ENCODE data around the gene OR2T12. TPM values are rescaled to one million over a fixed set of nuclear protein-coding genes. Genes with fewer than 3 reads are reported as not detected.
"Not testable (repeated sequence)": the region's sequence is repeated elsewhere in the genome, so short reads cannot be mapped to it uniquely, and the experiment has no call there.

The OR2T12 gene
- total and polyA plus RNA-seq, 9 of the 15 experiments (the other 6 are each of a cell fraction or from before 2014, with no cell fraction given) = 0.01 TPM; not detected in 8

DNA sequence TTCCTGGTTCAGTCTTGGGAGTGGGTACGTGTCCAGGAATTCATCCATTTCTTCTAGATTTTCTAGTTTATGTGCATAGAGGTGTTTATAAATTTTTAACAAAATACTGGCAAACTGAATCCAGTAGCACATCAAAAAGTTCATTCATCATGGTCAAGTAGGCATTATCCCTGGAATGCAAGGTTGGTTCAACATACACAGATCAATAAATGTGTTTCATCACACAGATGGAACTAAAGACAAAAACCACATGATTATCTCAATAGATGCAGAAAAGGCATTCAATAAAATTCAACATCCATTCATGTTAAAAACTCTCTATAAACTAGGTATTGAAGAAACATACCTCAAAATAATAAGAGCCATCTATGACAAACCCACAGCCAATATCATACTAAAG lies 43.9 kb downstream of the OR2T12 start:
- H3K9me3 ChIP-seq (replicated peaks; ENCODE audit: control insufficient read depth, insufficient read depth, low read depth, low read length); H3K36me3 ChIP-seq (ENCODE audit: control insufficient read depth, insufficient read depth, low read length); FAIRE-seq; CTCF ChIA-PET (ENCODE audit: low intra/inter-chr PET ratio); intact Hi-C loops (cut with micrococcal nuclease); in situ Hi-C loops (cut with MboI); H3K4me2 ChIP-seq (ENCODE audit: insufficient read depth, low read length); H3K27me3 ChIP-seq (ENCODE audit: control insufficient read depth in 2 of 2, insufficient read depth in 2 of 2, low read length in 2 of 2); H3K79me2 ChIP-seq (ENCODE audit: control insufficient read depth, insufficient read depth, low read length); H3K9ac ChIP-seq (ENCODE audit: insufficient read depth in 1 of 2, low read depth in 2 of 2, low read length in 2 of 2); H4K20me1 ChIP-seq (replicated peaks; ENCODE audit: control insufficient read depth, insufficient read depth, low read length); H3K27ac ChIP-seq (ENCODE audit: extremely low read depth, low read depth, low read length); DNase-seq (ENCODE audit: extremely low read depth in 1 of 4, low spot score in 3 of 4); H2AFZ ChIP-seq (ENCODE audit: low read depth, low read length); ATAC-seq; H3K4me1 ChIP-seq (replicated peaks in 1 of 2; ENCODE audit: control insufficient read depth in 2 of 2, insufficient read depth in 2 of 2, low read length in 2 of 2); POLR2A ChIA-PET; H3K9me1 ChIP-seq (ENCODE audit: control insufficient read depth, insufficient read depth, low read length); H3K4me3 ChIP-seq; BruUV-seq (replicated peaks): not testable (repeated sequence)
- TF ChIP-seq ZNF324 (CRISPR knock-in tag; IDR thresholded peaks at IDR 0.05) = peak; percentile 98
- WGBS (ENCODE audit: insufficient coverage, low coverage, missing lambda C conversion rate) = 0% methylated on average over 1 of the region's 1 CpG

GRCh38 chr1:248243204-248243603 lies 60.0 kb downstream of the OR2T12 start:
- POLR2A ChIA-PET = no interaction called here
- no peak overlapping the region for H3K27ac ChIP-seq (ENCODE audit: extremely low read depth, low read depth, low read length)
- H4K20me1 ChIP-seq (replicated peaks; ENCODE audit: control insufficient read depth, insufficient read depth, low read length) = no peaks in the 10 kb centered on the region
- WGBS (ENCODE audit: insufficient coverage, low coverage, missing lambda C conversion rate) = 6% methylated on average over 14 of the region's 14 CpGs
- CTCF ChIA-PET (ENCODE audit: low intra/inter-chr PET ratio) = no interaction called here
- BruUV-seq (replicated peaks) = no TSS peak
- in situ Hi-C loops (cut with MboI) = no loop called here
- no peaks in the 10 kb centered on the region for H3K79me2 ChIP-seq (ENCODE audit: control insufficient read depth, insufficient read depth, low read length)
- no peak overlapping the region for H3K4me3 ChIP-seq
- FAIRE-seq (peak; percentile 78), DNase-seq (ENCODE audit: extremely low read depth in 1 of 4, low spot score in 3 of 4) (peak; percentile 23 to 37 (median 30)), ATAC-seq (peak; percentile 66; the same call in 2 of the 3 replicates)
- H3K9me3 ChIP-seq (replicated peaks; ENCODE audit: control insufficient read depth, insufficient read depth, low read depth, low read length) = no peaks in the 10 kb centered on the region; the same call in 1 of the 2 replicates
- H2AFZ ChIP-seq (ENCODE audit: low read depth, low read length) = no peak overlapping the region
- no peaks in the 10 kb centered on the region for H3K9me1 ChIP-seq (ENCODE audit: control insufficient read depth, insufficient read depth, low read length)
- no peaks in the 10 kb centered on the region for H3K27me3 ChIP-seq (ENCODE audit: control insufficient read depth in 2 of 2, insufficient read depth in 2 of 2, low read length in 2 of 2)
- H3K9ac ChIP-seq (ENCODE audit: insufficient read depth in 1 of 2, low read depth in 2 of 2, low read length in 2 of 2) = no peak overlapping the region
- no peaks in the 10 kb centered on the region for H3K4me1 ChIP-seq (replicated peaks in 1 of 2; ENCODE audit: control insufficient read depth in 2 of 2, insufficient read depth in 2 of 2, low read length in 2 of 2)
- intact Hi-C loops (cut with micrococcal nuclease) = loop anchor here (10.0 kb wide), 1 partner anchor 408 kb away; no protein-coding TSS in a partner anchor
- no peaks in the 10 kb centered on the region for H3K36me3 ChIP-seq (ENCODE audit: control insufficient read depth, insufficient read depth, low read length)
- no peak overlapping the region for H3K4me2 ChIP-seq (ENCODE audit: insufficient read depth, low read length)
- no peak for TF ChIP-seq LARP7 (IDR thresholded peaks at IDR 0.05)
- TF ChIP-seq PYGO2 (tag; IDR thresholded peaks at IDR 0.05) = no peak
- TF ChIP-seq ZNF232 (CRISPR knock-in tag; IDR thresholded peaks at IDR 0.05) = no peak
- TF ChIP-seq SRSF9 (IDR thresholded peaks at IDR 0.05; ENCODE audit: borderline replicate concordance, low read depth, low read length) = no peak
- no peak for TF ChIP-seq RBFOX2 (IDR thresholded peaks at IDR 0.05; ENCODE audit: low read depth, low read length)
- TF ChIP-seq CTCF (IDR thresholded peaks at IDR 0.05 in 2 of 3, conservative IDR thresholded peaks at IDR 0.05 in 1 of 3; ENCODE audit: insufficient read depth in 2 of 3, low read depth in 1 of 3, low read length in 3 of 3) = peak; percentile 53 to 77 (median 62)
- no peak for TF ChIP-seq HEY1 (CRISPR knock-in tag; IDR thresholded peaks at IDR 0.05; ENCODE audit: borderline replicate concordance)
- 0 out of 2 replicates have a peak, but pooled peaks have one; percentile 6 for TF ChIP-seq KLF16 (IDR thresholded peaks at IDR 0.05)
- TF ChIP-seq RAD21 (CRISPR knock-in tag; conservative IDR thresholded peaks at IDR 0.05 in 1 of 2, IDR thresholded peaks at IDR 0.05 in 1 of 2) = peak; percentile 63 to 73
- TF ChIP-seq TCF7 (IDR thresholded peaks at IDR 0.05; ENCODE audit: borderline replicate concordance) = no peak
